ENCODE results near the gene CHCHD6. TPM values are rescaled to one million over a fixed set of nuclear protein-coding genes. Genes with fewer than 3 reads are reported as not detected.

CHCHD6 gene
- total RNA-seq, 1 donor = 10.9 TPM

- Histone ChIP-seq H3K36me3 (ENCODE audit: insufficient read depth, low read length) (no peaks in the 10 kb centered on the region), H3K4me1 (ENCODE audit: insufficient read depth, low read length) (peaks cover 8% of the 10 kb centered on the region), H3K4me3 (ENCODE audit: insufficient read depth, low read length) (no peak overlapping the region), H3K4me2 (ENCODE audit: insufficient read depth, low read length) (no peak overlapping the region), H3K79me2 (ENCODE audit: insufficient read depth, low read length) (no peaks in the 10 kb centered on the region), H2AFZ (ENCODE audit: low read length) (no peak overlapping the region), H3K9me3 (ENCODE audit: low read depth, low read length) (no peaks in the 10 kb centered on the region), H4K20me1 (ENCODE audit: insufficient read depth, low read length) (no peaks in the 10 kb centered on the region), H3K27ac (ENCODE audit: low read depth, low read length) (no peak overlapping the region), H3K27me3 (ENCODE audit: insufficient read depth, low read length) (no peaks in the 10 kb centered on the region)
- TF ChIP-seq CTCF (IDR thresholded peaks at IDR 0.05; ENCODE audit: extremely low read depth, low read depth, low read length) = no peak
- DNase-seq (ENCODE audit: insufficient read length, low spot score, missing footprints) = peak; percentile 47
These were observed 182.2 kb downstream of the CHCHD6 start for GRCh38 chr3:126886217-126886616.

GRCh38 chr3:126887686-126888085, 183.6 kb downstream of the CHCHD6 start:
- DNase-seq (ENCODE audit: insufficient read length, low spot score, missing footprints) = peak; percentile 17
- Histone ChIP-seq H3K27ac (ENCODE audit: low read depth, low read length) (no peak overlapping the region), H2AFZ (ENCODE audit: low read length) (no peak overlapping the region), H3K4me3 (ENCODE audit: insufficient read depth, low read length) (no peak overlapping the region), H3K4me1 (ENCODE audit: insufficient read depth, low read length) (peaks cover 8% of the 10 kb centered on the region), H3K36me3 (ENCODE audit: insufficient read depth, low read length) (no peaks in the 10 kb centered on the region), H3K79me2 (ENCODE audit: insufficient read depth, low read length) (no peaks in the 10 kb centered on the region), H4K20me1 (ENCODE audit: insufficient read depth, low read length) (peaks cover 2% of the 10 kb centered on the region), H3K27me3 (ENCODE audit: insufficient read depth, low read length) (no peaks in the 10 kb centered on the region), H3K4me2 (ENCODE audit: insufficient read depth, low read length) (no peak overlapping the region), H3K9me3 (ENCODE audit: low read depth, low read length) (no peaks in the 10 kb centered on the region)
- TF ChIP-seq CTCF (IDR thresholded peaks at IDR 0.05; ENCODE audit: extremely low read depth, low read depth, low read length) = no peak

GRCh38 chr3:126888186-126888760, 184.2 kb downstream of the CHCHD6 start:
- Histone ChIP-seq H3K9me3 (ENCODE audit: low read depth, low read length) (no peaks in the 10 kb centered on the region), H3K27ac (ENCODE audit: low read depth, low read length) (no peak overlapping the region), H3K4me2 (ENCODE audit: insufficient read depth, low read length) (no peak overlapping the region), H2AFZ (ENCODE audit: low read length) (no peak overlapping the region), H4K20me1 (ENCODE audit: insufficient read depth, low read length) (peaks cover 2% of the 10 kb centered on the region), H3K4me3 (ENCODE audit: insufficient read depth, low read length) (no peak overlapping the region), H3K36me3 (ENCODE audit: insufficient read depth, low read length) (no peaks in the 10 kb centered on the region), H3K27me3 (ENCODE audit: insufficient read depth, low read length) (no peaks in the 10 kb centered on the region), H3K4me1 (ENCODE audit: insufficient read depth, low read length) (peaks cover 5% of the 10 kb centered on the region), H3K79me2 (ENCODE audit: insufficient read depth, low read length) (no peaks in the 10 kb centered on the region)
- no peak for TF ChIP-seq CTCF (IDR thresholded peaks at IDR 0.05; ENCODE audit: extremely low read depth, low read depth, low read length)
- DNase-seq (ENCODE audit: insufficient read length, low spot score, missing footprints) = peak; percentile 10

GRCh38 chr3:126889276-126890201, 185.5 kb downstream of the CHCHD6 start:
- Histone ChIP-seq H3K27me3 (ENCODE audit: insufficient read depth, low read length) (no peaks in the 10 kb centered on the region), H2AFZ (ENCODE audit: low read length) (no peak overlapping the region), H3K27ac (ENCODE audit: low read depth, low read length) (no peak overlapping the region), H3K9me3 (ENCODE audit: low read depth, low read length) (no peaks in the 10 kb centered on the region), H3K79me2 (ENCODE audit: insufficient read depth, low read length) (no peaks in the 10 kb centered on the region), H3K4me1 (ENCODE audit: insufficient read depth, low read length) (no peaks in the 10 kb centered on the region), H4K20me1 (ENCODE audit: insufficient read depth, low read length) (peaks cover 2% of the 10 kb centered on the region), H3K36me3 (ENCODE audit: insufficient read depth, low read length) (no peaks in the 10 kb centered on the region), H3K4me2 (ENCODE audit: insufficient read depth, low read length) (no peak overlapping the region), H3K4me3 (ENCODE audit: insufficient read depth, low read length) (no peak overlapping the region)
- TF ChIP-seq CTCF (IDR thresholded peaks at IDR 0.05; ENCODE audit: extremely low read depth, low read depth, low read length) = no peak
- DNase-seq (ENCODE audit: insufficient read length, low spot score, missing footprints) = peak; percentile 41
